Skeletal muscle satellite cell (primary cell): ENCODE data around the gene C19orf67.
A peak's percentile ranks its signal among the peaks of the same experiment; 100 is the strongest.
"Not testable (repeated sequence)": the region's sequence is repeated elsewhere in the genome, so short reads cannot be mapped to it uniquely, and the experiment has no call there.

ENCODE experiments used
- H3K27me3 ChIP-seq: 2 replicates; pipeline ENCODE4 v1.7.0; 2013; ENCODE audit warnings: low read length; ENCODE audit not compliant: control insufficient read depth, insufficient read depth
- H3K36me3 ChIP-seq: 2 replicates; pipeline ENCODE4 v1.7.0; 2013; ENCODE audit warnings: mild to moderate bottlenecking, control low read depth, low read length; ENCODE audit not compliant: insufficient read depth
- H3K4me1 ChIP-seq: 2 replicates; pipeline ENCODE4 v1.7.0; 2013; ENCODE audit warnings: low read length; ENCODE audit not compliant: control insufficient read depth, insufficient read depth
- H3K4me2 ChIP-seq: 2 replicates; pipeline ENCODE4 v1.7.0; 2013; ENCODE audit warnings: mild to moderate bottlenecking, low read length
- H3K4me3 ChIP-seq: 2 replicates; pipeline ENCODE4 v1.7.0; 2013; ENCODE audit warnings: low read length
- H3K9ac ChIP-seq: 2 replicates; pipeline ENCODE4 v1.7.0; 2013; ENCODE audit warnings: mild to moderate bottlenecking, low read depth, low read length, moderate library complexity
- H3K9me3 ChIP-seq: replicated peaks from 2 replicates; pipeline ENCODE4 v1.7.0; 2013; ENCODE audit warnings: mild to moderate bottlenecking, control low read depth, low read length

The C19orf67 gene

GRCh38 chr19:14050961-14051360, 34.6 kb downstream of the C19orf67 start:
- H3K4me2 ChIP-seq, H3K27me3 ChIP-seq, H3K4me1 ChIP-seq, H3K9ac ChIP-seq, H3K4me3 ChIP-seq, H3K36me3 ChIP-seq, H3K9me3 ChIP-seq: not testable (repeated sequence)

- no peaks in the 10 kb centered on the region for H3K27me3 ChIP-seq
- no peak overlapping the region for H3K9ac ChIP-seq
- H3K9me3 ChIP-seq: no peaks in the 10 kb centered on the region
- H3K4me2 ChIP-seq: no peak overlapping the region
- no peaks in the 10 kb centered on the region for H3K36me3 ChIP-seq
- no peak overlapping the region for H3K4me3 ChIP-seq
- no peaks in the 10 kb centered on the region for H3K4me1 ChIP-seq
Measured at GRCh38 chr19:14050512-14050911, 35.1 kb downstream of the C19orf67 start.

- Histone ChIP-seq H3K4me1 (no peaks in the 10 kb centered on the region), H3K36me3 (no peaks in the 10 kb centered on the region), H3K27me3 (no peaks in the 10 kb centered on the region), H3K4me3 (no peak overlapping the region), H3K9me3 (no peaks in the 10 kb centered on the region), H3K9ac (no peak overlapping the region), H3K4me2 (no peak overlapping the region)
Measured at GRCh38 chr19:14048443-14049153, 37.0 kb downstream of the C19orf67 start.

- H3K4me3 ChIP-seq, H3K27me3 ChIP-seq, H3K9me3 ChIP-seq, H3K4me1 ChIP-seq, H3K36me3 ChIP-seq, H3K4me2 ChIP-seq, H3K9ac ChIP-seq: not testable (repeated sequence)
Measured at GRCh38 chr19:14047866-14048265, 37.7 kb downstream of the C19orf67 start.

GRCh38 chr19:14042659-14043608, 42.6 kb downstream of the C19orf67 start:
- H3K27me3 ChIP-seq, H3K9me3 ChIP-seq, H3K4me1 ChIP-seq, H3K4me3 ChIP-seq, H3K36me3 ChIP-seq, H3K9ac ChIP-seq: not testable (repeated sequence)
- H3K4me2 ChIP-seq: peak overlapping the region; percentile 14

GRCh38 chr19:14039181-14039580, 46.4 kb downstream of the C19orf67 start:
- Histone ChIP-seq H3K36me3 (no peaks in the 10 kb centered on the region), H3K27me3 (no peaks in the 10 kb centered on the region), H3K4me1 (peaks cover 7% of the 10 kb centered on the region), H3K4me3 (no peak overlapping the region), H3K4me2 (no peak overlapping the region), H3K9ac (no peak overlapping the region), H3K9me3 (no peaks in the 10 kb centered on the region)

- Histone ChIP-seq H3K4me3 (no peak overlapping the region), H3K27me3 (peaks cover 7% of the 10 kb centered on the region), H3K4me2 (no peak overlapping the region), H3K36me3 (no peaks in the 10 kb centered on the region), H3K4me1 (peaks cover 5% of the 10 kb centered on the region), H3K9ac (no peak overlapping the region), H3K9me3 (no peaks in the 10 kb centered on the region)
Measured at GRCh38 chr19:14035706-14036105, 49.9 kb downstream of the C19orf67 start.

GRCh38 chr19:14035159-14035558, 50.4 kb downstream of the C19orf67 start:
- not testable (repeated sequence) for H3K9me3 ChIP-seq, H3K36me3 ChIP-seq, H3K4me3 ChIP-seq, H3K4me1 ChIP-seq, H3K4me2 ChIP-seq, H3K9ac ChIP-seq
- H3K27me3 ChIP-seq: peaks cover 12% of the 10 kb centered on the region

GRCh38 chr19:14033946-14034345, 51.6 kb downstream of the C19orf67 start:
- Histone ChIP-seq H3K4me2 (no peak overlapping the region), H3K9me3 (no peaks in the 10 kb centered on the region), H3K9ac (no peak overlapping the region), H3K36me3 (no peaks in the 10 kb centered on the region), H3K4me3 (no peak overlapping the region), H3K4me1 (peaks cover 5% of the 10 kb centered on the region), H3K27me3 (peaks cover 14% of the 10 kb centered on the region)

GRCh38 chr19:14031719-14032480, 53.7 kb downstream of the C19orf67 start, which contains the start of gene IL27RA:
Gene IL27RA, plus strand, starts transcription at chr19:14031762. Its CDS starts 111 bp downstream, at chr19:14031873.
- Histone ChIP-seq H3K4me1 (peaks cover 5% of the 10 kb centered on the region), H3K4me3 (peak within 1 kb of the TSS; percentile 73), H3K9me3 (no peaks in the 10 kb centered on the region), H3K9ac (peak within 1 kb of the TSS; percentile 68), H3K27me3 (peaks cover 27% of the 10 kb centered on the region), H3K36me3 (no peaks in the 10 kb centered on the region), H3K4me2 (peak within 1 kb of the TSS; percentile 96)
